Posterior cingulate gyrus (tissue), 11 donors: ENCODE measurements around the gene C2CD2L.
A peak's percentile ranks its signal among the peaks of the same experiment; 100 is the strongest.

Experiments used
- DNase-seq, 10 donors: peaks; one replicate each; pipeline versions ENCODE4 v3.0.0 to v3.0.0-alpha.2; 2020 to 2021; ENCODE audit warnings: mixed read lengths in 3 of 10
- intact Hi-C: fragments of 100-400 bp; cut with DNase I; formaldehyde crosslinking; loops from one replicate; pipeline ENCODE4 v1.15.1; 2023

The C2CD2L gene

GRCh38 chr11:119106564-119107537 lies at the start of gene C2CD2L:
Gene C2CD2L, plus strand, starts transcription at chr11:119107344. Its CDS starts 398 bp downstream, at chr11:119107742.
- intact Hi-C loops = loop anchor here (2.0 kb wide), 1 partner anchor 14 kb away; the partner anchor contains the start of gene HINFP
- peak; percentile 73 to 98 (median 86) for DNase-seq

DNA sequence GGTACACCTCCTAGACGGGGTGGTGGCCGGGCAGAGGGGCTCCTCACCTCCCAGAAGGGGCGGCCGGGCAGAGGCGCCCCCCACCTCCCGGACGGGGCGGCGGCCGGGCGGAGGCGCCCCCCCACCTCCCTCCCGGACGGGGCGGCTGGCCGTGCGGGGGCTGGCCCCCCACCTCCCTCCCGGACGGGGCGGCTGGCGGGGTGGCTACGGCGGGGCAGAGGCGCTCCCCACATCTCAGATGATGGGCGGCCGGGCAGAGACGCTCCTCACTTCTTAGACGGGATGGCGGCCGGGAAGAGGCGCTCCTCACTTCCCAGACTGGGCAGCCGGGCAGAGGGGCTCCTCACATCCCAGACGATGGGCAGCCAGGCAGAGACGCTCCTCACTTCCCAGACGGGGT lies 48.0 kb upstream of the C2CD2L start:
- intact Hi-C loops = loop anchor here (5.0 kb wide), 1 partner anchor 42 kb away; the partner anchor contains the start of genes RPS25 and TRAPPC4

DNA sequence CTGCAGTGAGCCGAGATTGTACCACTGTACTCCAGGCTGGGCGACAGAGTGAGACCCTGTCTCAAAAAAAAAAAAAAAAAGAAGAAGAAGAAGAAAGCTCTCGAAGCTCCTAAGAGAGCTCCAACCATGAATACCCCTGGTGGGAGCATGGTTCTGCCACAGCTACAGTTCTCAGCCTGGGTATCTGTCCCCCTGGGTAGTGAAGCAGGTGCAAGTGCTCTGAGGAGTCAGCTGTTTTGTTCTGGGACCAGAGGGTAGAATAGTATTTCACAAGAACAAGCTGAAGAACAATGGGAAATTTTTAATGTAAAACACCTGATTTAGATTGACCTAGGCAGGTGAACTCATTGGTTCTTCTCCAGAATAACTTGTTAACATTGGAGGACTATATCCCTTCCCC lies 45.9 kb upstream of the C2CD2L start:
- intact Hi-C loops = no loop called here
- peak in 2 of 10 donors; percentile 4 to 24 for DNase-seq

More for the DNA sequence above, 48.0 kb upstream of the C2CD2L start:
- DNase-seq = peak in 2 of 10 donors; percentile 29 to 50

- intact Hi-C loops = no loop called here
- peak in 1 of 10 donors; percentile 29 for DNase-seq
These were observed 44.4 kb upstream of the C2CD2L start for GRCh38 chr11:119062779-119063178.

DNA sequence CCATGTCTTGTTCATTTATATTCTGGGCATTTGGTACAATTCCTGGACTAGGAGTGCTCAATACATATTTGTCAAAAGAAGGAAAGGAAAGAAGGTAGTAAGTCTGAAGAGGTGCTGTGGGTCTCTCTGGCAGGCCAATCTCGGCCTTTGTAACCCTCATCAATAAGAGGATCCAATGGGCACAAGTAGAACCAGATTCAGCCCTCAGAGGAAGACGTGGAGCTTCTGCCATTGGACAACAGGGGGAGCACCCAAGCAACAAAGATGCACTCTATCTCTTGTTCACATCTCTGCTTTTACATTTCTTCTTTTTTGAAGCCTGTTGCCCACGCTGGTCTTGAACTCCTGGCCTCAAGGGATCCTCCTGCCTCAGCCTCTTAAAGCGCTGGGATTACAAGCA lies 41.8 kb upstream of the C2CD2L start:
- peak in 2 of 10 donors; percentile 5 to 56 for DNase-seq
- intact Hi-C loops = no loop called here

- peak; percentile 95 to 99 (median 98) for DNase-seq
- intact Hi-C loops = loop anchor here (1.0 kb wide), 1 partner anchor 18 kb away; no protein-coding TSS in a partner anchor
These were observed 39.5 kb upstream of the C2CD2L start, which contains the start of gene VPS11 for GRCh38 chr11:119067371-119068222. Gene VPS11, plus strand, starts transcription at chr11:119067818. Its CDS starts 6 bp downstream, at chr11:119067824.

- intact Hi-C loops = no loop called here
These were observed 29.3 kb upstream of the C2CD2L start for GRCh38 chr11:119077839-119078238.

GRCh38 chr11:119078675-119079420 lies 28.3 kb upstream of the C2CD2L start:
- peak in 2 of 10 donors; percentile 65 to 78 for DNase-seq
- intact Hi-C loops = no loop called here

More at GRCh38 chr11:119077839-119078238, 29.3 kb upstream of the C2CD2L start:
- peak in 2 of 10 donors; percentile 26 to 38 for DNase-seq

DNA sequence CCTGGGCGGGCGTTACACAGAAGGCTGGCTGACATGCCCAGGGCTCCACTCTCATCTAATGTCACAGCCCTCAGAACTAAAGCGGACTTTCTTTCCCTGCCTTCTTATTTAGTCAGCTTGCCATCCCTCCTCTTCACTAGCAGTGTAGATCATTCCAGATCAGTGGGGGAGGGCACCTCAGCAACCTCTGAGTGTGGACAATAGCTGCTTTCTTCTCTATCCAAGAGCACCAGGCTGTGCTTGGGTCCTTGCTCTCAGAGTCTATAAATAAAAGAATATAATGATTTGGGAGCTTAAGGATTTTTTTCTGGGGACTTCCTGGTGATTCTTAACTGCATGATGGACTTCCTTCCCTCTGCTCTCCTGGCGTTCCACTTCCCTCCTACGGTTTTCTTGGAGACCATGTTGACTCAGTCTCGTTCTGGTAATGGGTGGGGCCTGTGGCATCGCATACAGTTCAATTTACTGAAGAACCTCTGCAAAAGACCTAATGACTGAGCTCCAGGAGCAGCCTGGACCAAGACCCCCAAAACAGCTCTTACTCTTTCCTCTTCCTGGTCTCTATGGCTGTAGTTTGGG lies 25.4 kb upstream of the C2CD2L start:
- DNase-seq = peak in 5 of 10 donors; percentile 39 to 93 (median 67)
- intact Hi-C loops = no loop called here

DNA sequence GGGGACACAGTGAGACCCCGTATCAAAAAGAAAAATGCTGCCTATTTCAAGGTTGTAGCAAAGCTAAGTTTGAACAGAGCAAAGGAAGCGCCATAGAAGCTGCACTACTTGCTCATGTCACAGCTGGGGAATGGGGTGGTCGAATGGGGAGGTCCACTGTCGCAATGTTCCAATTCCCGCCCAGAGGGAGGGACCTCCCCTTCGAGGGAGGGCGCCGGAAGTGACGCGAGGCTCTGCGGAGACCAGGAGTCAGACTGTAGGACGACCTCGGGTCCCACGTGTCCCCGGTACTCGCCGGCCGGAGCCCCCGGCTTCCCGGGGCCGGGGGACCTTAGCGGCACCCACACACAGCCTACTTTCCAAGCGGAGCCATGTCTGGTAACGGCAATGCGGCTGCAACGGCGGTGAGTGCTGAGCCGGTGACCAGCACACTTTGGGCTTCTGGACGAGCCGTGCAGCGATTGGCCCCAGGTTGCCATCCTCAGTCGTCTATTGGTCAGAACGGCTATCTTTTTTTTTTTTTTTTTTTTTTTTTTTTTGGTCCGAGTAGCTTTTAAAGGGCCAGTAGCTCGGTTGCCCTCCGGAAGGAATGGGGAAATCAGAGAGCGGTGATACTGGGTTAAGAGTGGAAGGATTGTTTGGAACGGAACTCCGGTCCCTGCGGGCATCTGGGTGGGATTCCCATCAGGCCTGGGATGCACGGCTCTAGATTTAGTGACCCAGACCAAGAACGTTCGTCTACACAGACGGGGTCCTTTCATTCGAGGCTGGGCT lies 22.3 kb upstream of the C2CD2L start, which contains the start of gene HMBS:
Gene HMBS, plus strand, starts transcription at position 219 of the 774 bp plus-strand sequence. Its CDS starts 153 bp downstream, at position 372.
- intact Hi-C loops = loop anchor here (1.0 kb wide), 1 partner anchor 18 kb away; the partner anchor contains the start of gene VPS11
- peak; percentile 91 to 100 (median 96) for DNase-seq

GRCh38 chr11:119085437-119085847 lies 21.7 kb upstream of the C2CD2L start:
- intact Hi-C loops = loop anchor here (1.0 kb wide), 1 partner anchor 18 kb away; the partner anchor contains the start of gene VPS11

GRCh38 chr11:119087123-119087522 lies 20.0 kb upstream of the C2CD2L start:
- peak in 1 of 10 donors; percentile 18 for DNase-seq
- intact Hi-C loops = no loop called here

More at GRCh38 chr11:119085437-119085847, 21.7 kb upstream of the C2CD2L start:
- peak in 2 of 10 donors; percentile 86 to 87 for DNase-seq

- DNase-seq = peak in 2 of 10 donors; percentile 35 to 72
- intact Hi-C loops = no loop called here
These were observed 19.4 kb upstream of the C2CD2L start for GRCh38 chr11:119087747-119088241.

- intact Hi-C loops = no loop called here
- peak in 1 of 10 donors; percentile 39 for DNase-seq
These were observed 18.7 kb upstream of the C2CD2L start for GRCh38 chr11:119088406-119088805.

DNA sequence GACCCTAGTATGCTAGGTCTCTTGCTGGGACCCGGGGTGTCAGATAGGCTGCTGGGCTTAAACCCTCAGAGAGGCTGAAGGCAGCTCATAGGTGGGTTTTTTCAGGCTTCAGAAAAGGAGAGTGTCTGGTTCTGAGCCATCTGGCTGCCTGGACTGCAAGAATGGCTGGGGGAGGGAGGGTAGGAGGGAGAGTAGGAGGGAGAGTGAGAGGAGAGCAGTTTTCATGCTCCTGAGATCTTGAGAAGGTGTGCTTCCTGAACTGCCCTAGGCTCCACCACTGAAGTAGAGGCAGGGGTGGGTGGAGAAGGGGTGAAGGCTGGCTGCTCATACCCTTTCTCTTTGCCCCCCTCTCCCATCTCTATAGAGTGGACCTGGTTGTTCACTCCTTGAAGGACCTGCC lies 17.8 kb upstream of the C2CD2L start:
- intact Hi-C loops = no loop called here
- DNase-seq = no peak

DNA sequence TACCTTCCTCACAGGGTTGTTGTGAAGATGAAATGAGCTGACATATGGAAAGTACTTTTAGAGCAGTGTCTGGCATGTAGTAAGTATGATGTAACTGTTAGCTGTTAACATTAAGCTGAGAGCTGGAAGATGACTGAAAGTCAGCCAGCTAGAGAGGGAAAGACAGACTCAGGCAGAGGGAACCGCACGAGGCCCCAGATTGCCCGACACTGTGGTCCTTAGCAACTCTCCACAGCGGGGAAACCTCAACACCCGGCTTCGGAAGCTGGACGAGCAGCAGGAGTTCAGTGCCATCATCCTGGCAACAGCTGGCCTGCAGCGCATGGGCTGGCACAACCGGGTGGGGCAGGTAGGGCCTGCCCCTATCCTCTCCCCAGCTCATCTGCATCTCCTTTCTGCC lies 16.0 kb upstream of the C2CD2L start:
- intact Hi-C loops = no loop called here
- DNase-seq = peak in 2 of 10 donors; percentile 71 to 77

GRCh38 chr11:119091966-119092879 lies 14.9 kb upstream of the C2CD2L start:
- peak in 1 of 10 donors; percentile 51 for DNase-seq
- intact Hi-C loops = no loop called here
